GM20000 (cell line): ENCODE data around the gene SLC9A2.

Experiments used
- DNase-seq: peaks from one replicate; pipeline ENCODE4 v3.0.0; 2012; ENCODE audit warnings: low spot score
- TF ChIP-seq, protein P1 (sequence below): IDR thresholded peaks from 2 replicates; pipeline ENCODE4 v1.5.1; 2012; ENCODE audit warnings: mild to moderate bottlenecking, control low read depth; ENCODE audit errors: extremely low read depth, missing control alignments

Gene SLC9A2

DNA sequence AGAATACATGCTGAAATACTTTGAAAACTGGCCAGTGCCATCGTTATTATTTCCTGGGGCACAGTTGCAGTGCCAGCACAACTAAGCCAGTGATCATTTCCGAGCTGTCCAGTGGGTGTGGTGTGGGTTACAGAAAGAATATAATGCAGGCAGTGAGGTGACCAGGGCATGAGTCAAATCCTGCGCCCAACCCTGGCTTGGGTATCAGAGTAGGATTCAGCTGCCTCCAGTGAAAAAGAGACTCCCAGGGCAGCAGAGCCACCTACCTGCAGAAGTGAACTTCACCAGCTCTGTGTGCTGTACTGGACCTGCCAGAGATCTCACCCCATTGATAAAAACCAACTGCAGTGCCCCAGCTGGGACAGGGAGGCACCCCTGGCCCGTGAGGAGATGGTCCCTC is 18.0 kb downstream of the SLC9A2 start:
- no peak for DNase-seq
- TF ChIP-seq, protein P1, sequence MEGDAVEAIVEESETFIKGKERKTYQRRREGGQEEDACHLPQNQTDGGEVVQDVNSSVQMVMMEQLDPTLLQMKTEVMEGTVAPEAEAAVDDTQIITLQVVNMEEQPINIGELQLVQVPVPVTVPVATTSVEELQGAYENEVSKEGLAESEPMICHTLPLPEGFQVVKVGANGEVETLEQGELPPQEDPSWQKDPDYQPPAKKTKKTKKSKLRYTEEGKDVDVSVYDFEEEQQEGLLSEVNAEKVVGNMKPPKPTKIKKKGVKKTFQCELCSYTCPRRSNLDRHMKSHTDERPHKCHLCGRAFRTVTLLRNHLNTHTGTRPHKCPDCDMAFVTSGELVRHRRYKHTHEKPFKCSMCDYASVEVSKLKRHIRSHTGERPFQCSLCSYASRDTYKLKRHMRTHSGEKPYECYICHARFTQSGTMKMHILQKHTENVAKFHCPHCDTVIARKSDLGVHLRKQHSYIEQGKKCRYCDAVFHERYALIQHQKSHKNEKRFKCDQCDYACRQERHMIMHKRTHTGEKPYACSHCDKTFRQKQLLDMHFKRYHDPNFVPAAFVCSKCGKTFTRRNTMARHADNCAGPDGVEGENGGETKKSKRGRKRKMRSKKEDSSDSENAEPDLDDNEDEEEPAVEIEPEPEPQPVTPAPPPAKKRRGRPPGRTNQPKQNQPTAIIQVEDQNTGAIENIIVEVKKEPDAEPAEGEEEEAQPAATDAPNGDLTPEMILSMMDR, result no peak

DNA sequence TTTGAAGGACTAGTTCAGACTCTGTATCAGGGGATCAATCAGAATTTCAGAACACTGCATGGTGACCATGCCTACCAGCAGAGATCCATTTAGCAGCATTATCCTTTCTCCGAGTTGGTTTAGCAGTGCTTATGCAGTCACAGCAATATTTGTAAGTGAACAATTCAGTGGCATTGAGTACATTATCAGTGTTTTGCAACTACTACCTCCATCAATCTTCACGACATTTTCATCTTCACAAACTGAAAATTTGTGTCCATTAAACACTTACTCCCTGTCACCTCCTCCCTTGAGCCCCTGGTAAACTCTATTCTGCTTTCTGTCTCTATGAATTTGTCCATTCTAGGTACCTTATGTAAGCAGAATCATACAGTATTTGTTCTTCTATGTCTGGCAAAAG is 20.1 kb downstream of the SLC9A2 start:
- TF ChIP-seq, protein P1, result no peak
- no peak for DNase-seq

DNA sequence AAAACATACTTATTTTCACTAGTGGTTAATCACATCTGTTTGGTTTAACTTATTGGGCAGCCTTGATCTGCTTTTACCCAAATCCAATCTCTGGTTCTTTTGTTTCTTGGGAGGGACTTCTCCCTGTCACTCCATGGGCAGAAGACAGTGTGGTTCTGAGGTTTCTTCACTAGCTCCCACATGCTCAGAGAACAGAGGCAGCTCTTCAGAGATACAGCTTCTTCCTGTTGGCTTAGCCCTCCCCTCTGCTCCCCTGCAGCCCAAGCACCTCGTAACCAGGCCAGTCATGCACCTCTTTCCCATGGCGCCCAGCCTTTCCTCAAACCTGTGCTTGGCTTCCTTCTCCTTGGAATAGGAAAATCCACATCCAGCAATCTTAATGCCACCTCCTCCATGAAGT is 32.8 kb downstream of the SLC9A2 start:
- TF ChIP-seq, protein P1, result no peak
- no peak for DNase-seq

DNA sequence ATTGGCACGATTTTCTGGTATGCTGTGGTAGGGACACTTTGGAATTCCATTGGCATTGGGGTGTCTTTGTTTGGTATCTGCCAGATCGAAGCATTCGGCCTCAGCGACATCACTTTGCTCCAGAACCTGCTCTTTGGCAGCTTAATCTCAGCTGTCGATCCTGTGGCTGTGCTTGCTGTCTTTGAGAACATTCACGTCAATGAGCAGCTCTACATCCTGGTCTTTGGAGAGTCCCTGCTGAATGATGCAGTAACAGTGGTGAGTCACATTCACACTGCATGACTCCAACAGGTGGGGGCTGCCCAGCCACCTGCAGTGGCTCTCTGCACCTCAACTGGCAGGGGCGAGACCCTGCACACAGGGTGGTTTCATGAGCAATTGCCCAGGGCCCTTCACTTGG is 38.4 kb downstream of the SLC9A2 start:
- peak; percentile 17 for DNase-seq
- TF ChIP-seq, protein P1, result no peak

DNA sequence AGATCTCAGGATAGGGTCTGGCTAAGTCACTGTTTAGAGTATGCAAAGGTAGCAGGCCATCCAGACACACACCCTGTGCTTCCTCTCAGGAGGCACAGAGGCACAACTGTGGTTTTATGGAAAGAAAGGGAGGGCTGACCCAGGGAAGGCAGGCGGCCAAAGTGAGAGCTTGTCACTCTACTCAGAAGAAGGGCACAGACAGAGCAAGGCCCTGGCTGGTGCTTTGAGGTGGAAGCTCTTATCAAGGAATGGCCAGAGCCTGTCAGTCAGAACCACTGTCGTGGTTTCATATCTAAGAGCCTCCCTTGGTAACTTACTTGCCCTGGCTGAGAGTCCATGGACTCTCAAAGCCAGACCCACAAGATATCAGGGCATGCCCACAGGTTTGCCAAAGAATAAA is 40.7 kb downstream of the SLC9A2 start:
- TF ChIP-seq, protein P1, result no peak
- DNase-seq, result no peak

DNA sequence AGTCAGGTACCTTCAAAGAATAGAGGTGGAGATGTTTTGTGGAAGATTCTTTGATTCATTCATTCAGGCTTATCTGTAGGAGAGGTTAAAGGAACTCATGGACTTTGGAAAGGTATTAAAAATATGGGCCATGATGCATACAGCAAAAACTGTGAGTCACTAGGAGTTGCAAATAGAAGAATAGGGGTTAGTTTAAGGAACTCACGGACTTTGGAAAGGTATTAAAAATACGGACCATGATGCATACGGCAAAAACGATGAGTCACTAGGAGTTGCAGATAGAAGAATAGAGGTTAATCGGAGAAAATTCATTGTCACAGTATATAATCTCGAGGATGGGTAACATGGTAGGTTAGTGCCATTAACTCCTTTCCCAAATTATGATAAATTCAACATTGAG is 41.2 kb downstream of the SLC9A2 start:
- TF ChIP-seq, protein P1, result no peak

DNA sequence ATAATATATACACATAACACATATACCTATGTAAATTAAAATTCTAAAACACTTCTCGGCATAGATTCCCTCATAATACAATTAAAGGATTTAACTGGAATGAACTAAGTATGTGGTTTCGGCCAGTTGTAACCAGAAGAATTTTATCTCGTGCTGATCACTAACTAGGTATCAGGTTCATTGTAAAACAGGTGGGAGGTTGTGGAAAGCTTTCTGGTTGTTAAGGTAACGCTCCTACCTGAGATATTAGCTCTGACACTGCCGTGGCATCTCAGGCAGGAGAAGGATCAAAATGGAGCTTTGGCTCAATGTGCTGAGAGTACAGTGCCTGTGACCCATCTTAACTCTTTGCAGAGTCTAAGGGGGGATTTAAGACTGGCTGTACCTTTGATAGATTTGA is 42.5 kb downstream of the SLC9A2 start:
- TF ChIP-seq, protein P1, result no peak
- no peak for DNase-seq

More for the DNA sequence above, 41.2 kb downstream of the SLC9A2 start:
- no peak for DNase-seq
